Adrenal gland (tissue), 5 donors: ENCODE results near the gene DPP6.

Experiments
- POLR2A ChIP-seq, 2 donors: fragments of 450-650 bp; IDR thresholded peaks; one replicate each; pipeline ENCODE4 v1.6.1; 2017; ENCODE audit warnings: antibody characterized with exemption in 2 of 2, mild to moderate bottlenecking in 2 of 2, moderate library complexity in 1 of 2
- TF ChIP-seq, protein P1 (sequence below), 6 experiments: fragments of 450-650 bp in 4 of 6; fragments of 200-600 bp in 2 of 6; sonication (generic) in 1 of 6; IDR thresholded peaks; 1 replicate in 5 of 6; 2 replicates in 1 of 6; pipeline versions ENCODE4 v1.5.1 to v1.8.0; 2016 to 2021; ENCODE audit warnings: antibody characterized with exemption in 6 of 6, mild to moderate bottlenecking in 2 of 6, moderate library complexity in 1 of 6
- donor health status: DM: no; HTN: no; CAD: no.

DNA sequence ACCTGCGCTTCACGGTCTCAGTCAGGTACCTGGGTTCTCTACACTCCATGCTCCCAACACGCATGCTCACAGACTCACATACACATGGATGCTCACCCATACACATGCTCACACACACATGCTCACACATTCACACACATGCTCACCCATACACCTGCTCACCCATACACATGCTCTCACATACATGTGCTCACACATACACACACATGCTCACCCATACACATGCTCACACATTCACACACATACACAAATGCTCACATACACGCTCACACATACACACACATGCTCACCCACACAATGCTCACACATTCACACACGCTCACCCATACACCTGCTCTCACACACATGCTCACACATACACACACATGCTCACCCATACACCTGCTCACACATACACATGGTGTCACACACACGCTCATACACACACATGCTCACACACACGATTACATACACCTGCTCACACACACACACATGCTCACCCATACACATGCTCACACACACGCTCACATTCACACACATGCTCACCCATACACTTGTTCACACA lies 830.8 kb downstream of the DPP6 start:
- TF ChIP-seq POLR2A (IDR thresholded peaks at IDR 0.05): no peak
- TF ChIP-seq, protein P1, sequence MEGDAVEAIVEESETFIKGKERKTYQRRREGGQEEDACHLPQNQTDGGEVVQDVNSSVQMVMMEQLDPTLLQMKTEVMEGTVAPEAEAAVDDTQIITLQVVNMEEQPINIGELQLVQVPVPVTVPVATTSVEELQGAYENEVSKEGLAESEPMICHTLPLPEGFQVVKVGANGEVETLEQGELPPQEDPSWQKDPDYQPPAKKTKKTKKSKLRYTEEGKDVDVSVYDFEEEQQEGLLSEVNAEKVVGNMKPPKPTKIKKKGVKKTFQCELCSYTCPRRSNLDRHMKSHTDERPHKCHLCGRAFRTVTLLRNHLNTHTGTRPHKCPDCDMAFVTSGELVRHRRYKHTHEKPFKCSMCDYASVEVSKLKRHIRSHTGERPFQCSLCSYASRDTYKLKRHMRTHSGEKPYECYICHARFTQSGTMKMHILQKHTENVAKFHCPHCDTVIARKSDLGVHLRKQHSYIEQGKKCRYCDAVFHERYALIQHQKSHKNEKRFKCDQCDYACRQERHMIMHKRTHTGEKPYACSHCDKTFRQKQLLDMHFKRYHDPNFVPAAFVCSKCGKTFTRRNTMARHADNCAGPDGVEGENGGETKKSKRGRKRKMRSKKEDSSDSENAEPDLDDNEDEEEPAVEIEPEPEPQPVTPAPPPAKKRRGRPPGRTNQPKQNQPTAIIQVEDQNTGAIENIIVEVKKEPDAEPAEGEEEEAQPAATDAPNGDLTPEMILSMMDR (IDR thresholded peaks at IDR 0.05): no peak
